Embryonic facial prominence (tissue), 1 donor: Measurements from ENCODE around the gene MTRF1L.
A peak's percentile ranks its signal among the peaks of the same experiment; 100 is the strongest.

Experiments used
- DNase-seq: peaks from one replicate; pipeline ENCODE4 v3.0.0-alpha.2; 2016; ENCODE audit errors: extremely low spot score

MTRF1L gene

GRCh38 chr6:153002613-153003365 is at the start of gene MTRF1L:
TSS of gene MTRF1L (minus strand) at chr6:153002709. CDS start at chr6:153002685, 24 bp downstream.
- peak; percentile 89 for DNase-seq

GRCh38 chr6:153051801-153052200 is 49.3 kb upstream of the MTRF1L start:
- DNase-seq, result no peak

- no peak for DNase-seq
Observed at GRCh38 chr6:153048631-153049030, 46.1 kb upstream of the MTRF1L start.

GRCh38 chr6:153047386-153047785 is 44.9 kb upstream of the MTRF1L start:
- DNase-seq, result no peak

- no peak for DNase-seq
Observed at GRCh38 chr6:153045271-153045670, 42.8 kb upstream of the MTRF1L start.

GRCh38 chr6:153044295-153044694 is 41.8 kb upstream of the MTRF1L start:
- DNase-seq, result no peak

- no peak for DNase-seq
Observed at GRCh38 chr6:153043719-153044118, 41.2 kb upstream of the MTRF1L start.

GRCh38 chr6:153038378-153039057 is 36.0 kb upstream of the MTRF1L start:
- DNase-seq, result no peak

- DNase-seq, result no peak
Observed at GRCh38 chr6:153034139-153034538, 31.6 kb upstream of the MTRF1L start.

GRCh38 chr6:153032255-153032882 is 29.9 kb upstream of the MTRF1L start:
- peak; percentile 29 for DNase-seq

- no peak for DNase-seq
Observed at GRCh38 chr6:153031335-153031955, 28.9 kb upstream of the MTRF1L start.

GRCh38 chr6:153028963-153029362 is 26.5 kb upstream of the MTRF1L start:
- no peak for DNase-seq

GRCh38 chr6:153028286-153028685 is 25.8 kb upstream of the MTRF1L start:
- no peak for DNase-seq

- no peak for DNase-seq
Observed at GRCh38 chr6:153027480-153027879, 25.0 kb upstream of the MTRF1L start.

GRCh38 chr6:153024709-153025017 is 22.2 kb upstream of the MTRF1L start:
- DNase-seq, result no peak

GRCh38 chr6:153023977-153024708 is 21.6 kb upstream of the MTRF1L start:
- no peak for DNase-seq

GRCh38 chr6:153018355-153018754 is 15.8 kb upstream of the MTRF1L start:
- no peak for DNase-seq

- DNase-seq, result no peak
Observed at GRCh38 chr6:153016846-153017245, 14.3 kb upstream of the MTRF1L start.

- DNase-seq, result no peak
Observed at GRCh38 chr6:153015094-153015640, 12.7 kb upstream of the MTRF1L start.

- DNase-seq, result no peak
Observed at GRCh38 chr6:153013438-153013837, 10.9 kb upstream of the MTRF1L start.

- no peak for DNase-seq
Observed at GRCh38 chr6:153012856-153013255, 10.3 kb upstream of the MTRF1L start.

GRCh38 chr6:153003366-153003690 is 819 bp upstream of the MTRF1L start:
- no peak for DNase-seq
